IMR-90 (cell line): ENCODE data around the gene ALK. TPM values are rescaled to one million over a fixed set of nuclear protein-coding genes. Genes with fewer than 3 reads are reported as not detected.

ENCODE experiments used
- ATAC-seq: fragments of 200-7000 bp; cut with Tn5 transposase; 2 replicates; pipeline ENCODE4 v1.9.1; 2020; ENCODE audit warnings: low read depth, mild to moderate bottlenecking, moderate library complexity
- BruUV-seq: library from RNA; stranded (reverse); fragments of 400-500 nt; replicated peaks from 2 replicates; lab custom pipeline; 2021; lab: Mats Ljungman, UMichigan
- CTCF ChIA-PET: fragments of 300-600 bp; formaldehyde crosslinking; extraction: SDS; loops from one replicate; lab custom pipeline; 2021; ENCODE audit warnings: antibody characterized with exemption; lab: Yijun Ruan, JAX
- POLR2A ChIA-PET: fragments of 300-600 bp; sonication (Branson Sonifier 250); formaldehyde crosslinking; loops from one replicate; lab custom pipeline; 2022; ENCODE audit warnings: antibody characterized with exemption; ENCODE audit not compliant: unreplicated experiment; lab: Charles Lee
- DNase-seq: peaks from one replicate; pipeline ENCODE4 v3.0.0; 2013
- H2AFZ ChIP-seq: replicated peaks from 2 replicates; pipeline ENCODE3; 2013; ENCODE audit warnings: low read length, mild to moderate bottlenecking; ENCODE audit not compliant: poor library complexity
- H2AK5ac ChIP-seq: 2 replicates; pipeline ENCODE4 v1.6.1; 2013; ENCODE audit warnings: low read depth, low read length, inconsistent platforms
- H2AK9ac ChIP-seq: replicated peaks from 2 replicates; pipeline ENCODE3; 2013; ENCODE audit warnings: mild to moderate bottlenecking, low read depth, low read length, moderate library complexity; ENCODE audit not compliant: poor library complexity
- H2BK120ac ChIP-seq: 2 replicates; pipeline ENCODE4 v1.6.1; 2013; ENCODE audit warnings: low read depth, low read length, inconsistent platforms
- H2BK15ac ChIP-seq: 3 replicates; pipeline ENCODE4 v1.6.1; 2013; ENCODE audit warnings: low read depth, low read length, inconsistent platforms
- H2BK20ac ChIP-seq: 2 replicates; pipeline ENCODE4 v1.6.1; 2013; ENCODE audit warnings: low read depth, mild to moderate bottlenecking, inconsistent platforms, low read length, moderate library complexity
- H2BK5ac ChIP-seq: 2 replicates; pipeline ENCODE4 v1.6.1; 2013; ENCODE audit warnings: mild to moderate bottlenecking, low read depth, low read length, inconsistent platforms; ENCODE audit not compliant: poor library complexity, severe bottlenecking
- H3K14ac ChIP-seq: replicated peaks from 2 replicates; pipeline ENCODE4 v1.6.1; 2013; ENCODE audit warnings: low read depth, low read length, inconsistent platforms
- H3K18ac ChIP-seq: 2 replicates; pipeline ENCODE4 v1.6.1; 2013; ENCODE audit warnings: low read depth, low read length, control low read depth
- H3K23ac ChIP-seq: 2 replicates; pipeline ENCODE4 v1.6.1; 2013; ENCODE audit warnings: low read depth, low read length, inconsistent platforms
- H3K27ac ChIP-seq: 2 replicates; pipeline ENCODE4 v1.5.1; 2013; ENCODE audit warnings: mild to moderate bottlenecking, control low read depth, low read length; ENCODE audit not compliant: insufficient read depth
- H3K27me3 ChIP-seq: 2 replicates; pipeline ENCODE4 v1.6.1; 2013; ENCODE audit warnings: low read length; ENCODE audit not compliant: control insufficient read depth, insufficient read depth
- H3K36me3 ChIP-seq: 2 replicates; pipeline ENCODE4 v1.6.1; 2013; ENCODE audit warnings: low read length, mixed read lengths; ENCODE audit not compliant: control insufficient read depth, insufficient read depth
- H3K4ac ChIP-seq: 2 replicates; pipeline ENCODE4 v1.6.1; 2013; ENCODE audit warnings: low read depth, low read length, inconsistent platforms
- H3K4me1 ChIP-seq: 2 replicates; pipeline ENCODE4 v1.6.1; 2013; ENCODE audit warnings: low read length, mixed read lengths; ENCODE audit not compliant: control insufficient read depth, insufficient read depth
- H3K4me2 ChIP-seq: 2 replicates; pipeline ENCODE4 v1.6.1; 2013; ENCODE audit warnings: low read depth, mild to moderate bottlenecking, control low read depth, low read length, moderate library complexity
- H3K4me3 ChIP-seq: 2 replicates; pipeline ENCODE4 v1.5.1; 2013; ENCODE audit warnings: low read depth, mild to moderate bottlenecking, control low read depth, low read length, moderate library complexity; ENCODE audit not compliant: insufficient read depth
- H3K56ac ChIP-seq: 2 replicates; pipeline ENCODE4 v1.6.1; 2013; ENCODE audit warnings: low read length, inconsistent platforms; ENCODE audit not compliant: insufficient read depth; ENCODE audit errors: extremely low read depth
- H3K79me1 ChIP-seq, 2 experiments: 2 replicates each; pipeline ENCODE4 v1.6.1; 2013; ENCODE audit warnings: low read length in 2 of 2, inconsistent platforms in 1 of 2, low read depth in 1 of 2
- H3K9ac ChIP-seq: 2 replicates; pipeline ENCODE4 v1.6.1; 2013; ENCODE audit warnings: low read depth, low read length, control low read depth
- H3K9me1 ChIP-seq: 2 replicates; pipeline ENCODE4 v1.6.1; 2013; ENCODE audit warnings: low read length, inconsistent platforms; ENCODE audit not compliant: insufficient read depth
- H3K9me3 ChIP-seq: 2 replicates; pipeline ENCODE4 v1.6.1; 2013; ENCODE audit warnings: low read length; ENCODE audit not compliant: control insufficient read depth, insufficient read depth
- H4K20me1 ChIP-seq: 2 replicates; pipeline ENCODE4 v1.6.1; 2013; ENCODE audit warnings: low read length, inconsistent platforms; ENCODE audit not compliant: insufficient read depth
- H4K5ac ChIP-seq: 2 replicates; pipeline ENCODE4 v1.6.1; 2013; ENCODE audit warnings: mild to moderate bottlenecking, low read depth, low read length, control low read depth
- H4K8ac ChIP-seq, 2 experiments: 2 replicates each; pipeline ENCODE4 v1.6.1; 2013; ENCODE audit warnings: low read depth in 2 of 2, low read length in 2 of 2, control low read depth in 1 of 2, inconsistent platforms in 1 of 2
- H4K91ac ChIP-seq: 2 replicates; pipeline ENCODE4 v1.6.1; 2013; ENCODE audit warnings: low read depth, low read length, inconsistent platforms; ENCODE audit not compliant: insufficient read depth
- BHLHE40 ChIP-seq: fragments of 150-350 bp; IDR thresholded peaks from 2 replicates; pipeline ENCODE4 v1.6.1; 2016; ENCODE audit warnings: mild to moderate bottlenecking, low read depth, low read length
- CEBPB ChIP-seq: IDR thresholded peaks from 2 replicates; pipeline ENCODE4 v1.6.1; 2012; ENCODE audit warnings: low read depth, low read length, improper control_type of control experiment
- CTCF ChIP-seq: conservative IDR thresholded peaks from 2 replicates; pipeline ENCODE4 v1.5.1; 2012; ENCODE audit warnings: mild to moderate bottlenecking, low read depth, low read length, improper control_type of control experiment
- ELK1 ChIP-seq: fragments of 150-350 bp; IDR thresholded peaks from 2 replicates; pipeline ENCODE4 v1.6.1; 2016; ENCODE audit warnings: low read depth, mild to moderate bottlenecking, low read length, moderate library complexity, borderline replicate concordance
- FOS ChIP-seq: fragments of 150-350 bp; IDR thresholded peaks from 2 replicates; pipeline ENCODE4 v1.6.1; 2016; ENCODE audit warnings: low read depth, low read length
- MAFK ChIP-seq: IDR thresholded peaks from 2 replicates; pipeline ENCODE4 v1.6.1; 2012; ENCODE audit warnings: low read depth, low read length, improper control_type of control experiment
- MXI1 ChIP-seq: IDR thresholded peaks from 2 replicates; pipeline ENCODE4 v1.6.1; 2012; ENCODE audit warnings: low read depth, mild to moderate bottlenecking, low read length, moderate library complexity, borderline replicate concordance
- POLR2A ChIP-seq: IDR thresholded peaks from 2 replicates; pipeline ENCODE4 v1.6.1; 2012; ENCODE audit warnings: mild to moderate bottlenecking, low read depth, low read length
- RFX5 ChIP-seq: IDR thresholded peaks from 2 replicates; pipeline ENCODE4 v1.8.0; 2012; ENCODE audit warnings: low read depth, mild to moderate bottlenecking, low read length, moderate library complexity
- SMC3 ChIP-seq: fragments of 150-350 bp; IDR thresholded peaks from 2 replicates; pipeline ENCODE4 v1.6.1; 2016; ENCODE audit warnings: low read depth, mild to moderate bottlenecking, antibody characterized with exemption, low read length, moderate library complexity
- USF2 ChIP-seq: fragments of 150-350 bp; IDR thresholded peaks from 2 replicates; pipeline ENCODE4 v1.6.1; 2017; ENCODE audit warnings: mild to moderate bottlenecking, antibody characterized with exemption, low read length, low read depth
- WGBS, 2 experiments: methylation state at CpG; one replicate each; pipeline versions ENCODE4 v1.1.5 to v1.1.7; 2013; ENCODE audit warnings: missing lambda C conversion rate in 2 of 2; ENCODE audit not compliant: insufficient read length in 1 of 2; ENCODE audit errors: extremely low coverage in 2 of 2; 5-methylcytosine and 5-hydroxymethylcytosine counted together
- dilution Hi-C: fragments of 300-500 bp; cut with HindIII; formaldehyde crosslinking; loops from one replicate; pipeline ENCODE4 v1.14.3; 2018; ENCODE audit warnings: low sequenced_read_pairs; ENCODE audit not compliant: unreplicated experiment
- in situ Hi-C: fragments of 300-500 bp; cut with MboI; formaldehyde crosslinking; loops from 3 replicates; pipeline ENCODE4 v1.14.3; 2019; ENCODE audit warnings: low sequenced_read_pairs, inconsistent platforms, mixed read lengths
- intact Hi-C: fragments of 100-400 bp; cut with micrococcal nuclease; formaldehyde crosslinking; loops from 2 replicates; pipeline ENCODE4 v1.10.0; 2022
- polyA plus RNA-seq, 3 experiments: library from polyadenylated mRNA; depleted of rRNA; stranded (reverse); fragments of >200 nt; gene quantifications; 2 replicates each; pipeline ENCODE4 v1.2.3, GENCODE V29; 2012; ENCODE audit warnings: low replicate concordance in 1 of 3
- total RNA-seq: library from RNA; depleted of rRNA; stranded (reverse); fragments of >200 nt; gene quantifications from 2 replicates; pipeline ENCODE4 v1.2.3, GENCODE V29; 2012

Gene ALK
- total and polyA plus RNA-seq, 2 of the 4 experiments (the other 2 are of a cell fraction): not detected

- CTCF ChIA-PET: no interaction called here
- WGBS, 2 experiments: no CpG with 5 or more reads among the region's 1 CpG
- no peak overlapping the region for H3K14ac ChIP-seq
- POLR2A ChIA-PET: no interaction called here
- ATAC-seq: no peak
- no peaks in the 10 kb centered on the region for H3K79me1 ChIP-seq
- TF ChIP-seq RFX5 (no peak), ELK1 (no peak), POLR2A (no peak), BHLHE40 (no peak), USF2 (no peak), MXI1 (no peak), MAFK (no peak), CEBPB (no peak), CTCF (no peak), FOS (no peak), SMC3 (no peak)
- H3K18ac ChIP-seq: no peak overlapping the region
- peaks cover 2% of the 10 kb centered on the region; the same call in 1 of the 2 replicates for H3K27me3 ChIP-seq
- no peak overlapping the region for H3K4me3 ChIP-seq
- dilution Hi-C loops (no loop called here), in situ Hi-C loops (no loop called here), intact Hi-C loops (no loop called here)
- H3K36me3 ChIP-seq: no peaks in the 10 kb centered on the region
- H3K23ac ChIP-seq: no peak overlapping the region
- no peak overlapping the region for H4K5ac ChIP-seq
- no peaks in the 10 kb centered on the region for H4K20me1 ChIP-seq
- H2AK5ac ChIP-seq: no peak overlapping the region
- no peak overlapping the region for H3K56ac ChIP-seq
- no peak overlapping the region for H2BK15ac ChIP-seq
- H3K9me3 ChIP-seq: no peaks in the 10 kb centered on the region
- no peak overlapping the region for H2BK20ac ChIP-seq
- H2BK5ac ChIP-seq: no peak overlapping the region
- H3K9ac ChIP-seq: no peak overlapping the region
- H4K8ac ChIP-seq: no peak overlapping the region
- no peak overlapping the region for H2AK9ac ChIP-seq
- H3K4me2 ChIP-seq: no peak overlapping the region
- BruUV-seq: no TSS peak
- no peak overlapping the region for H3K27ac ChIP-seq
- DNase-seq: no peak
- H2BK120ac ChIP-seq: no peak overlapping the region
- H3K4me1 ChIP-seq: no peaks in the 10 kb centered on the region
- H2AFZ ChIP-seq: no peak overlapping the region
- H3K4ac ChIP-seq: no peak overlapping the region
- no peak overlapping the region for H4K91ac ChIP-seq
- no peaks in the 10 kb centered on the region for H3K9me1 ChIP-seq
These were observed 361.8 kb downstream of the ALK start for GRCh38 chr2:29559578-29559977.
